Activated T-cell treated with anti-CD3 and anti-CD28 coated beads, Interleukin-2, amount 50 U/mL, for 4 hours (primary cell): ENCODE results near the gene GOLGA6C. TPM values are rescaled to one million over a fixed set of nuclear protein-coding genes. Genes with fewer than 3 reads are reported as not detected.
"Not testable (repeated sequence)": the region's sequence is repeated elsewhere in the genome, so short reads cannot be mapped to it uniquely, and the experiment has no call there.

Experiments used
- ATAC-seq, 2 donors: fragments of 200-7000 bp; cut with Tn5 transposase; one replicate each; pipeline ENCODE4 v1.10.0; 2021
- DNase-seq: peaks from one replicate; pipeline ENCODE4 v3.0.0-alpha.2; 2020
- H3K27me3 Mint-ChIP-seq: one replicate; pipeline ENCODE4 v1.8.0; 2021; ENCODE audit warnings: low read depth, mixed read lengths
- H3K36me3 Mint-ChIP-seq: one replicate; pipeline ENCODE4 v1.8.0; 2022; ENCODE audit warnings: mixed read lengths; ENCODE audit not compliant: insufficient read depth
- H3K4me1 Mint-ChIP-seq: one replicate; pipeline ENCODE4 v1.8.0; 2021; ENCODE audit warnings: low read depth, mixed read lengths
- H3K4me3 Mint-ChIP-seq: one replicate; pipeline ENCODE4 v1.8.0; 2021; ENCODE audit warnings: mild to moderate bottlenecking, moderate library complexity, mixed read lengths
- H3K9me3 Mint-ChIP-seq: one replicate; pipeline ENCODE4 v1.8.0; 2021; ENCODE audit warnings: mixed read lengths
- total RNA-seq, 3 donors: library from RNA; stranded (reverse); gene quantifications; one replicate each; pipeline ENCODE4 v1.2.1, GENCODE V29; 2021

GOLGA6C gene
- total RNA-seq = not detected

GRCh38 chr15:75258034-75258433, at the start of gene GOLGA6C:
Gene GOLGA6C, plus strand, starts transcription at chr15:75258334. Its CDS starts 265 bp downstream, at chr15:75258599.
- not testable (repeated sequence) for ATAC-seq, H3K27me3 Mint-ChIP-seq, H3K36me3 Mint-ChIP-seq, H3K9me3 Mint-ChIP-seq, DNase-seq, H3K4me1 Mint-ChIP-seq, H3K4me3 Mint-ChIP-seq

DNA sequence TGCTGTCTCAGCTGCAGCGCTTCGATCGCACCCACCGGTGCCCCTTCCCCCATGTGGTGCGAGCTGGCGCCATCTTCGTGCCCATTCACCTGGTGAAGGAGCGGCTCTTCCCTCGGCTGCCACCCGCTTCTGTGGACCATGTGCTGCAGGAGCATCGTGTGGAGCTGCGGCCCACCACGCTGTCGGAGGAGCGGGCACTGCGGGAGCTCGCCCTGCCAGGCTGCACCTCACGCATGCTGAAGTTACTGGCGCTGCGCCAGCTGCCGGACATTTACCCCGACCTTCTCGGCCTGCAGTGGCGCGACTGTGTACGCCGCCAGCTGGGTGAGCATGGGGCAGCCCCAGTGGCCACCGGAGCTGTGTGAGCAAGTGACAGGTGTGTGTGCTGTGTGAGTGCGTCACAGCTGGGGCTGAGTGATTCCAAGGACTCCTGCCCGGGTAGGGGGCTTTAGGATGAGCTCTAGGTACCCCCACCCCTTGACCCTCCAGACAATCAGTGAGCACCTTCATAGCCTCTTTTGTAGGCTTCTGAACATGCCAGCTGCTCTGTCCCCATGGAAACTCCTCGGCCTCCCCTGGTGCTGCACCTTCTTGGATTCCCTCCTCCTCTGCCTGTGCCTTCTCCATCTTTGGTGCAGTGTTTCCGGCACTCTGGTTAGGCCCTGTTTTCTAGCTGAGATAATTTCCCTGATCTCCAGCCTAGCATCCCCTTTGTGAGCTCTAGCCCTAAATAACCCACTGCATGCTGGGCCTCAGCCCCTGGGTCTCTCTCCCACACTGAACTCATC, 49.4 kb upstream of the GOLGA6C start:
- H3K4me3 Mint-ChIP-seq = peak overlapping the region; percentile 19
- H3K27me3 Mint-ChIP-seq = no peaks in the 10 kb centered on the region
- peaks cover 36% of the 10 kb centered on the region for H3K4me1 Mint-ChIP-seq
- ATAC-seq = no peak
- H3K36me3 Mint-ChIP-seq = peaks cover 12% of the 10 kb centered on the region
- no peak for DNase-seq
- H3K9me3 Mint-ChIP-seq = no peaks in the 10 kb centered on the region

GRCh38 chr15:75209289-75209676, 48.9 kb upstream of the GOLGA6C start:
- no peak for ATAC-seq
- H3K27me3 Mint-ChIP-seq = no peaks in the 10 kb centered on the region
- peaks cover 12% of the 10 kb centered on the region for H3K36me3 Mint-ChIP-seq
- H3K9me3 Mint-ChIP-seq = no peaks in the 10 kb centered on the region
- peak overlapping the region; percentile 19 for H3K4me3 Mint-ChIP-seq
- no peak for DNase-seq
- peaks cover 30% of the 10 kb centered on the region for H3K4me1 Mint-ChIP-seq

DNA sequence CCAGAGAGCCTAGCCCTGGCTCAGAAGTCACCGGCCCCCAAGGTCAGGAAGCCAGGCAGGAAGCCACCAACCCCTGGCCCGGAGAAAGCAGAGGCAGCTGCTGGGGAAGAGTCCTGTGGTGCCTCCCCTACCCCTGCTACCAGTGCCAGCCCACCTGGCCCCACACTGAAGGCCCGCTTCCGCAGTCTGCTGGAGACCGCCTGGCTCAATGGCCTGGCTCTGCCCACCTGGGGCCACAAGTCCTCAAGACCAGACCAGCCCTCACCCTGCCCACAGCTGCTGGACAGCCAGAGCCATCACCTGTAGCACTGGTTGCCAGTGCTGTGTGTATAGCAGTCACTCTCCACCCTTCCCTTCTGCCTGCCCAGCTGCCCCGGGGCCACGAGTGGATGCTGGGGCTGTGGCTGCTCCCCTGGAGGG, 47.3 kb upstream of the GOLGA6C start:
- H3K9me3 Mint-ChIP-seq = no peaks in the 10 kb centered on the region
- H3K36me3 Mint-ChIP-seq = peaks cover 12% of the 10 kb centered on the region
- H3K4me3 Mint-ChIP-seq = no peak overlapping the region
- DNase-seq = no peak
- no peak for ATAC-seq
- peaks cover 17% of the 10 kb centered on the region for H3K4me1 Mint-ChIP-seq
- H3K27me3 Mint-ChIP-seq = no peaks in the 10 kb centered on the region

DNA sequence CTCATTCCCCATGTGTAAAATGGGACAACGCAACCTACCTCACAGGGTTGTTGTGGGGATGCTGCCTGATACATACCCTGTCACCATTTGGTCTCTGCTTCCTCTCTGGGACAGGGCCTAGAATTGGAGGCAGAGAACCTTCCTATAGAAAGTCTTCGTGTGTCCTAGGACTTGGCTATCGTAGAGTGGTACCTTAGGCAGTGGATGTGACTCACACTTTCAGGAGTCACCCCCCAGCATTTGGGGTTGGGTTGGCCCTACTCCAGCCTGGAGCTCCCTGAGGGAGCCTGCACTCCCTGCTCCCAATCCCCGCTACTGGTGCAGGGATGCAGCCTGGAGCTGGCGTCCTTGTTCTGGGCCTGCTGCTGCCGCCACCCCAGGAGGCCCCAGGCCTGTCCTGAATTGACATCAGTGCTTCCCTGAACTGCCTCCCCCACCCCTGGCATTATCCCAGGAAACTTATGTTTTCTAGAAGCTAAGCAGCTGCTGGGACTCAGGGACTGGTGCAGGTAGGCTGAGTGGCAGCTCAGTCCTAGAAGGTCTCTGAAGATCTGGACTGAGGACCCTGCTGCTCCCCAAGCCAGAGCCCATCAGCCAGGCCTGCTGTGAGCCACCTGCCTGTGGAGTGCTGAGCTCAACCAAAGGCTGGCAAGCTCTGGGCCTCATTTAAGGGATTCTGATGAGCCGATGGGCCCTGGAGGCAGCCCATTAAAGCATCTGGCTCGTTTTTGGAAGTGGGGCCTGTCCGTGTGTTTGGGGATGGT, 46.5 kb upstream of the GOLGA6C start:
- DNase-seq = no peak
- H3K4me3 Mint-ChIP-seq = no peak overlapping the region
- no peaks in the 10 kb centered on the region for H3K27me3 Mint-ChIP-seq
- peaks cover 12% of the 10 kb centered on the region for H3K36me3 Mint-ChIP-seq
- H3K9me3 Mint-ChIP-seq = no peaks in the 10 kb centered on the region
- no peak for ATAC-seq
- peaks cover 17% of the 10 kb centered on the region for H3K4me1 Mint-ChIP-seq

DNA sequence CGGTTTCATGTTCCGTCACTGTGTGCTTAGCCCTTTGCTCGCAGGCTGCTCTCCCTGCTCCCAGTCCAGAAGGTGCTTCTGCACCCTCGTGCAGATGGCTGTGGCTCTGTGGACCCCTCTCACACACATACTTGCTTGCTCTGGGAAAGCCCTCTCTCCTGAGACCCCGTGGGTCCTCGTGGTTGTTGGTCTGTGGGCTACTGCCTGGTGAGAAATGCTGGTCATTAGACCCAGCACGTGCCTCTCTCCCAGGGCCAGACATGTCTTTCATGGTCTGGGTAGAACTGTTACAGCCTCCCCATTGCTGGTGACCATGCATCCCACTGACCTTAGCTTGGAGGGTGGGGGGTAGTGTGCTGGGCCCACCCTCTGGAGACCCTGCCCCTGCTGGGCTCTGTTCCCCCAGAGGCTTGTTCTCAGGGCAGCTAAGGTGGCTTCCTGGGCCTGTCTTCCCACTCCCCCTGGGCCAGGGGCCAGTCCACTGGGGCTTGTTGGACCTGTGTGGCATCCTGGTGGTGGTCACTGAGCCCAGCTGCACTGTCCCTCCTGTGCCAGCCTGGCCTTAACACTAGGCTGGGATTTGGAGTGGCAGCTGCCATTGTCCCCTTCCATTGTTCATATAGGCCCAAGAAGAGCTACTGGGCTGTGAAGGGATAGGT, 45.8 kb upstream of the GOLGA6C start:
- no peaks in the 10 kb centered on the region for H3K9me3 Mint-ChIP-seq
- ATAC-seq = no peak

GRCh38 chr15:75213212-75213767, 44.8 kb upstream of the GOLGA6C start:
- Mint-ChIP-seq H3K27me3 (no peaks in the 10 kb centered on the region), H3K4me1 (peaks cover 17% of the 10 kb centered on the region), H3K4me3 (no peak overlapping the region), H3K36me3 (peaks cover 12% of the 10 kb centered on the region), H3K9me3 (no peaks in the 10 kb centered on the region)
- DNase-seq (no peak), ATAC-seq (no peak)

More for the DNA sequence above, 45.8 kb upstream of the GOLGA6C start:
- DNase-seq = no peak
- H3K27me3 Mint-ChIP-seq = no peaks in the 10 kb centered on the region
- H3K4me3 Mint-ChIP-seq = no peak overlapping the region
- peaks cover 17% of the 10 kb centered on the region for H3K4me1 Mint-ChIP-seq
- H3K36me3 Mint-ChIP-seq = peaks cover 12% of the 10 kb centered on the region

DNA sequence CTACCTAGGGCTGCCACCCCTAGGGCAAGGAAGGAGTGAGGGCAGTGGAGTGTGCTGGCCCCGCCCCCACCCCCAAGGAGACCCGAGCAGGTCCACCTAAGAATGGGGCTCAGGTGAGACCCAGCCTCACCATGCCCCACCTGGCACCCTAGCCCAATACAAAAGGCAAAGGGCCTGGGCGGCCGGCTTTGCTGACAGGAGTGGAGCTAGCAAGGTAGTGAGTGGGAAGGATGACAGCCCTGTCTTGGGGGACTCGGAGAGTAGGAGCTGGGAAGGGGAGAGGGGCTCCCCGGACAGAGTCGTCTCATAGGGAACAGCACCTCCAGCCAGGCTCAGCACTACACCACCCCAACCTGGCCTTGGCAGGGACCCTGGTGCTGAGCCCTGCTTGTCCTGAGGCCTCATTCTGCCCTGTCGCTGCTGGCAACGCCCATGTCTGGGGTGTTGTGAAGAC, 44.3 kb upstream of the GOLGA6C start:
- ATAC-seq (peak in 1 of 2 donors; percentile 23), DNase-seq (no peak)
- H3K36me3 Mint-ChIP-seq = peaks cover 12% of the 10 kb centered on the region
- peaks cover 17% of the 10 kb centered on the region for H3K4me1 Mint-ChIP-seq
- no peaks in the 10 kb centered on the region for H3K9me3 Mint-ChIP-seq
- H3K4me3 Mint-ChIP-seq = no peak overlapping the region
- H3K27me3 Mint-ChIP-seq = no peaks in the 10 kb centered on the region

DNA sequence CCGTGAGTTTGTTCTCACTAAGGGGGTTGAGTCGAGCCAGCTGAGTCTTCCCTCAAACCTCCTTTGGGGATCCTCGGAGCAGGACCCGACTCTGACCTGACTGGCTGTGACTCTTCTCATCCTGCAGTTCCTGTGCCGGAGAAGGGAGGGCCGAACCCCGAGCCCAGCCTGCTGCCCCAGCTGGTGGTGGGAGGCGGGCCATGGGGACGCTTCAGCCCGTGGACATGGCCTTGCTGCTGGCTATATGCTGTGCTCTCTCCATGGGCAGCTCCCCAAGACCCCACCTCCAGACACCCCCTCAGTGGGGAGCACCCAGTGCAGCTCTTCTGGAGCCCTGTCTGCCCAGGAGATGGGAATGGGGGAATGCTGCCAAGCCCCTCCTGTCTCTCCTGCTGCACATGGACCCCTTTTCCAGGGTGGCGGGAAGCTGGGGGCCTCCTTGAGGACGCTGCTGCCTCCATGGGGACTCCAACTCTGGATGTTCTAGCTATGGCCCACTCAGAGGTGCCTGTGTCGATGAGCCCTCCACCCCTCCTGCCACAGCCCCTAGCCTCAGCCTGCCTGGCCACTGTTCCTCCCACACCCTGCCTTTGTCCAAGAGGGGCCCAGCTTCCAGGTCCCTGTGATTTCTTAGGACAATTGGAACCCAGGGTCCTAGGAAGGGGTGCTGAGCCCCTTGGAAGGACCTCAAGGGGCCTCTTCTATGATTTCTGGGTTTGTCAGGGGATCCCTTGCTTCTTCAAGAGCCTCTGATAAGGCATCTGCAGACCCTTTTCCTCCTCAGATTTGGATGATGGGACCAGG, 43.6 kb upstream of the GOLGA6C start:
- no peaks in the 10 kb centered on the region for H3K9me3 Mint-ChIP-seq
- no peak for ATAC-seq
- no peak overlapping the region for H3K4me3 Mint-ChIP-seq
- no peaks in the 10 kb centered on the region for H3K27me3 Mint-ChIP-seq
- peaks cover 6% of the 10 kb centered on the region for H3K36me3 Mint-ChIP-seq
- no peak for DNase-seq
- H3K4me1 Mint-ChIP-seq = peaks cover 11% of the 10 kb centered on the region

DNA sequence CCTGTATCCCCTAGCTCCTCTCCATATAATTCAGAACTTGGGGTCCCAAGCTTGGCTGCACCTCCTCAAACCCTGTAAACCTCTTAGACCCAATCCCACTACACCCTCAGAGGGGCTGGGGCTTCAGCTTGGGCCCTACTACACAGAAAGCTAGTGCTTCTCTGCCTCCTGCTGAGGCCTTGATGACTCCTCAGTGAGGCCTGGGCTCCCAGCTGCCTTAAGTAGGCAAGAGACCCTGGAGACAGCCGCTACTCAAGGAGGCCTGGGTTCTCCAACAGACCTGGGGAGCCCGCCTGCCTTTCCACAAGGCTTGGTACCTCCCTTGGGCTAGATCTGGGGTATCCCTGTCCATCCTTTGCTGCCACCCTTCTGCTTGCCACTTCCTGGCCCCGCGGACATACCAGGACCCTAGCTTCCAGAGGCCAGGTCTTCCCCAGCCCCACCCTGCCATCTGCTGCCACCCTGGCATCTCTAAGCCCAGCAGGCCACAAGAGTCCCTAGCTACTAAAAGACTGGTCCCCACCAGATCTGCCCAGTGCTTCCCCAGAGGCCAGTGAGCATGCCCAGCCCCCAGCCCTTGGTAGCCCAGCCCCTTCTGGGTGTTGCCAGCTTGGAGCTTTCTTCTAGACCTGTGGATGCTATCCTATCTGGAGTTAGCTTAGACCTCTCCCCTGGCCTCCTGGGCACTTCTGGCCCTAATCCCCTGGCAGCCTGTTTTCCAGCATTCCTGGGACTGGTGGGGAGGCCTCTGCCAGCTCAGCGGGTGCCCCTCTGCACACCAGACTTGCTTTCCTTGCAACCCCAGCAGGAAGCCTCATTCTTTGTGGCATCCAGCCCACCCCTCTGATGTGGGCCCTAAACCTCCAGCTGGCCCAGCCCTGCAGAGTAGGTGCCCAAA, 42.8 kb upstream of the GOLGA6C start:
- DNase-seq = no peak
- no peaks in the 10 kb centered on the region for H3K27me3 Mint-ChIP-seq
- no peak overlapping the region for H3K4me3 Mint-ChIP-seq
- peaks cover 4% of the 10 kb centered on the region for H3K4me1 Mint-ChIP-seq
- no peaks in the 10 kb centered on the region for H3K36me3 Mint-ChIP-seq
- ATAC-seq = no peak
- H3K9me3 Mint-ChIP-seq = no peaks in the 10 kb centered on the region

- Mint-ChIP-seq H3K27me3 (no peaks in the 10 kb centered on the region), H3K36me3 (no peaks in the 10 kb centered on the region), H3K4me1 (peaks cover 2% of the 10 kb centered on the region), H3K9me3 (no peaks in the 10 kb centered on the region), H3K4me3 (no peak overlapping the region)
- ATAC-seq = no peak
- no peak for DNase-seq
These were observed 41.1 kb upstream of the GOLGA6C start for GRCh38 chr15:75217012-75217411.

GRCh38 chr15:75217574-75217973, 40.6 kb upstream of the GOLGA6C start:
- not testable (repeated sequence) for H3K36me3 Mint-ChIP-seq, H3K27me3 Mint-ChIP-seq, H3K9me3 Mint-ChIP-seq, ATAC-seq, DNase-seq, H3K4me3 Mint-ChIP-seq, H3K4me1 Mint-ChIP-seq

GRCh38 chr15:75219507-75219929, 38.6 kb upstream of the GOLGA6C start:
- not testable (repeated sequence) for ATAC-seq, H3K4me3 Mint-ChIP-seq, H3K9me3 Mint-ChIP-seq, H3K27me3 Mint-ChIP-seq, H3K4me1 Mint-ChIP-seq, H3K36me3 Mint-ChIP-seq, DNase-seq
